DND-41 (cell line): ENCODE results near the gene GDF11.

Experiments
- ATAC-seq: fragments of 200-7000 bp; cut with Tn5 transposase; 3 replicates; pipeline ENCODE4 v1.9.1; 2021; ENCODE audit warnings: low read depth; ENCODE audit not compliant: insufficient read depth
- DNase-seq: peaks from one replicate; pipeline ENCODE4 v3.0.0-alpha.2; 2020
- H2AFZ ChIP-seq: 2 replicates; pipeline ENCODE4 v1.6.0; 2012; ENCODE audit warnings: low read depth, low read length
- H3K27ac ChIP-seq: 2 replicates; pipeline ENCODE4 v1.5.1; 2012; ENCODE audit warnings: low read length, inconsistent platforms
- H3K27me3 ChIP-seq: fragments of 200-600 bp; sonication (generic); 2 replicates; pipeline ENCODE4 v1.6.0; 2012; ENCODE audit warnings: low read length, mild to moderate bottlenecking, inconsistent platforms; ENCODE audit not compliant: insufficient read depth, poor library complexity
- H3K36me3 ChIP-seq: 2 replicates; pipeline ENCODE4 v1.5.1; 2012; ENCODE audit warnings: low read length, inconsistent platforms; ENCODE audit not compliant: insufficient read depth
- H3K4me1 ChIP-seq: 2 replicates; pipeline ENCODE4 v1.5.1; 2012; ENCODE audit warnings: mild to moderate bottlenecking, low read length; ENCODE audit not compliant: insufficient read depth
- H3K4me2 ChIP-seq: 2 replicates; pipeline ENCODE4 v1.6.0; 2012; ENCODE audit warnings: mild to moderate bottlenecking, moderate library complexity, low read length, inconsistent platforms; ENCODE audit not compliant: insufficient read depth
- H3K4me3 ChIP-seq, 2 experiments: fragments of 200-600 bp in 1 of 2; shearing (Covaris generic) in 1 of 2; 2 replicates each; pipeline ENCODE4 v1.5.1; 2012 to 2016; ENCODE audit warnings: inconsistent platforms in 2 of 2, low read length in 2 of 2, mild to moderate bottlenecking in 2 of 2, low read depth in 1 of 2, moderate library complexity in 1 of 2
- H3K79me2 ChIP-seq: 2 replicates; pipeline ENCODE4 v1.6.0; 2012; ENCODE audit warnings: low read length, inconsistent platforms; ENCODE audit not compliant: insufficient read depth
- H3K9ac ChIP-seq: 2 replicates; pipeline ENCODE4 v1.6.0; 2012; ENCODE audit warnings: low read depth, mild to moderate bottlenecking, inconsistent platforms, low read length, moderate library complexity
- H3K9me3 ChIP-seq: 2 replicates; pipeline ENCODE4 v1.5.1; 2012; ENCODE audit warnings: low read length, moderate library complexity, mild to moderate bottlenecking, inconsistent platforms; ENCODE audit not compliant: insufficient read depth, severe bottlenecking
- H4K20me1 ChIP-seq: 2 replicates; pipeline ENCODE4 v1.6.0; 2012; ENCODE audit warnings: low read length; ENCODE audit not compliant: insufficient read depth
- CTCF ChIP-seq: IDR thresholded peaks from 2 replicates; pipeline ENCODE4 v1.5.1; 2012; ENCODE audit warnings: borderline replicate concordance, low read length, moderate library complexity, mild to moderate bottlenecking; ENCODE audit not compliant: poor library complexity, severe bottlenecking; ENCODE audit errors: extremely low read depth
- EZH2 ChIP-seq: IDR thresholded peaks from 3 replicates; pipeline ENCODE4 v1.6.1; 2012; ENCODE audit warnings: borderline replicate concordance, low read depth, mild to moderate bottlenecking, moderate library complexity, low read length, inconsistent platforms; ENCODE audit not compliant: severe bottlenecking

GDF11 gene

GRCh38 chr12:55694651-55695050 lies 48.3 kb upstream of the GDF11 start:
- DNase-seq (no peak), ATAC-seq (no peak)
- H3K9ac ChIP-seq, result no peak overlapping the region
- no peaks in the 10 kb centered on the region for H3K9me3 ChIP-seq
- H3K27me3 ChIP-seq, result peaks cover 3% of the 10 kb centered on the region
- H2AFZ ChIP-seq, result no peak overlapping the region
- no peaks in the 10 kb centered on the region for H3K79me2 ChIP-seq
- H4K20me1 ChIP-seq, result no peaks in the 10 kb centered on the region
- no peaks in the 10 kb centered on the region for H3K36me3 ChIP-seq
- TF ChIP-seq EZH2, result no peak
- TF ChIP-seq CTCF, result no peak
- H3K4me3 ChIP-seq, result no peak overlapping the region
- no peak overlapping the region for H3K4me2 ChIP-seq
- no peak overlapping the region for H3K27ac ChIP-seq
- H3K4me1 ChIP-seq, result no peaks in the 10 kb centered on the region

- Histone ChIP-seq H3K36me3 (no peaks in the 10 kb centered on the region), H2AFZ (no peak overlapping the region), H3K27ac (no peak overlapping the region), H4K20me1 (no peaks in the 10 kb centered on the region), H3K4me2 (no peak overlapping the region), H3K4me1 (no peaks in the 10 kb centered on the region), H3K79me2 (no peaks in the 10 kb centered on the region), H3K9ac (no peak overlapping the region), H3K27me3 (peaks cover 3% of the 10 kb centered on the region), H3K4me3 (no peak overlapping the region), H3K9me3 (no peaks in the 10 kb centered on the region)
- TF ChIP-seq CTCF (no peak), EZH2 (no peak)
- ATAC-seq (no peak), DNase-seq (no peak)
Measured at GRCh38 chr12:55695349-55695748, 47.6 kb upstream of the GDF11 start.

GRCh38 chr12:55696141-55696540 lies 46.8 kb upstream of the GDF11 start:
- DNase-seq, result no peak
- TF ChIP-seq EZH2 (no peak), CTCF (no peak)
- ATAC-seq, result no peak
- Histone ChIP-seq H3K27me3 (peaks cover 3% of the 10 kb centered on the region), H3K4me3 (no peak overlapping the region), H3K36me3 (no peaks in the 10 kb centered on the region), H3K4me1 (no peaks in the 10 kb centered on the region), H3K79me2 (no peaks in the 10 kb centered on the region), H3K4me2 (no peak overlapping the region), H3K27ac (no peak overlapping the region), H2AFZ (no peak overlapping the region), H3K9me3 (no peaks in the 10 kb centered on the region), H4K20me1 (no peaks in the 10 kb centered on the region), H3K9ac (no peak overlapping the region)

GRCh38 chr12:55696796-55697462 lies 46.0 kb upstream of the GDF11 start:
- H3K4me2 ChIP-seq, result no peak overlapping the region
- peaks cover 3% of the 10 kb centered on the region for H3K27me3 ChIP-seq
- no peak overlapping the region for H3K9ac ChIP-seq
- ATAC-seq, result no peak
- TF ChIP-seq EZH2, result no peak
- no peak for TF ChIP-seq CTCF
- no peak overlapping the region for H2AFZ ChIP-seq
- H3K27ac ChIP-seq, result no peak overlapping the region
- H3K9me3 ChIP-seq, result no peaks in the 10 kb centered on the region
- H4K20me1 ChIP-seq, result no peaks in the 10 kb centered on the region
- DNase-seq, result no peak
- no peaks in the 10 kb centered on the region for H3K4me1 ChIP-seq
- H3K4me3 ChIP-seq, result no peak overlapping the region
- no peaks in the 10 kb centered on the region for H3K79me2 ChIP-seq
- H3K36me3 ChIP-seq, result no peaks in the 10 kb centered on the region
